SK-N-SH treated with all-trans-retinoic acid at 6 μM for 48 hours (cell line): ENCODE data around the gene GABRR3.

Experiments
- ATAC-seq: fragments of 200-7000 bp; cut with Tn5 transposase; 3 replicates; pipeline ENCODE4 v1.9.1; 2020; ENCODE audit warnings: mild to moderate bottlenecking, moderate library complexity
- ARNTL ChIP-seq: fragments of 450-650 bp; formaldehyde crosslinking; IDR thresholded peaks from 2 replicates; pipeline ENCODE4 v1.5.0; 2020; ENCODE audit warnings: low read depth, mild to moderate bottlenecking, moderate library complexity, borderline replicate concordance
- BACH2 ChIP-seq: fragments of 250-450 bp; sonication (Bioruptor Pico); IDR thresholded peaks from 2 replicates; pipeline ENCODE4 v1.9.0; 2021; ENCODE audit warnings: mild to moderate bottlenecking, borderline replicate concordance
- CREB5 ChIP-seq: fragments of 250-450 bp; sonication (Bioruptor Pico); IDR thresholded peaks from 2 replicates; pipeline ENCODE4 v1.5.1; 2020; ENCODE audit warnings: low read depth, mild to moderate bottlenecking, moderate library complexity
- CSDC2 ChIP-seq: fragments of 250-450 bp; sonication (Bioruptor Pico); IDR thresholded peaks from 2 replicates; pipeline ENCODE4 v1.5.0; 2020; ENCODE audit warnings: mild to moderate bottlenecking, moderate library complexity
- CSRNP3 ChIP-seq: fragments of 250-450 bp; sonication (Bioruptor Pico); IDR thresholded peaks from 2 replicates; pipeline ENCODE4 v1.5.1; 2021; ENCODE audit warnings: mild to moderate bottlenecking, moderate library complexity
- ESRRG ChIP-seq: fragments of 250-450 bp; sonication (Bioruptor Pico); IDR thresholded peaks from 2 replicates; pipeline ENCODE4 v1.6.1; 2021; ENCODE audit warnings: mild to moderate bottlenecking
- GLIS3 ChIP-seq: fragments of 250-450 bp; sonication (Bioruptor Pico); IDR thresholded peaks from 2 replicates; pipeline ENCODE4 v1.5.0; 2020; ENCODE audit warnings: mild to moderate bottlenecking, moderate library complexity
- ISL1 ChIP-seq: fragments of 250-450 bp; sonication (Bioruptor Pico); IDR thresholded peaks from 2 replicates; pipeline ENCODE4 v2.1.2; 2022; ENCODE audit warnings: mild to moderate bottlenecking, moderate library complexity
- OSR1 ChIP-seq: fragments of 250-450 bp; sonication (Bioruptor Pico); IDR thresholded peaks from 2 replicates; pipeline ENCODE4 v1.8.0; 2022; ENCODE audit warnings: moderate library complexity, mild to moderate bottlenecking, inconsistent platforms
- PATZ1 ChIP-seq: fragments of 250-450 bp; sonication (Bioruptor Pico); IDR thresholded peaks from 2 replicates; pipeline ENCODE4 v1.8.0; 2020; ENCODE audit warnings: mild to moderate bottlenecking, moderate library complexity, borderline replicate concordance
- PPARA ChIP-seq: fragments of 250-450 bp; sonication (Bioruptor Pico); IDR thresholded peaks from 2 replicates; pipeline ENCODE4 v1.5.0; 2020; ENCODE audit warnings: mild to moderate bottlenecking, borderline replicate concordance
- RARB ChIP-seq: fragments of 250-450 bp; sonication (Bioruptor Pico); IDR thresholded peaks from 2 replicates; pipeline ENCODE4 v1.8.0; 2021; ENCODE audit warnings: mild to moderate bottlenecking, moderate library complexity
- SNAI2 ChIP-seq: fragments of 250-450 bp; sonication (Bioruptor Pico); IDR thresholded peaks from 2 replicates; pipeline ENCODE4 v1.5.0; 2020; ENCODE audit warnings: mild to moderate bottlenecking, moderate library complexity
- TCF4 ChIP-seq: fragments of 250-450 bp; sonication (Bioruptor Pico); IDR thresholded peaks from 2 replicates; pipeline ENCODE4 v1.8.0; 2021; ENCODE audit warnings: mild to moderate bottlenecking, moderate library complexity, borderline replicate concordance
- TOX ChIP-seq: fragments of 250-450 bp; sonication (Bioruptor Pico); IDR thresholded peaks from 2 replicates; pipeline ENCODE4 v1.8.0; 2021; ENCODE audit warnings: mild to moderate bottlenecking, moderate library complexity, borderline replicate concordance
- TSHZ2 ChIP-seq: fragments of 250-450 bp; sonication (Bioruptor Pico); IDR thresholded peaks from 2 replicates; pipeline ENCODE4 v1.5.0; 2020; ENCODE audit warnings: mild to moderate bottlenecking, moderate library complexity
- ZC3H10 ChIP-seq: fragments of 250-450 bp; sonication (Bioruptor Pico); IDR thresholded peaks from 2 replicates; pipeline ENCODE4 v1.5.1; 2021; ENCODE audit warnings: mild to moderate bottlenecking, moderate library complexity
- ZNF565 ChIP-seq: fragments of 450-650 bp; formaldehyde crosslinking; conservative IDR thresholded peaks from 2 replicates; pipeline ENCODE4 v1.5.0; 2020; ENCODE audit warnings: low read depth, mild to moderate bottlenecking, moderate library complexity
- ZNF70 ChIP-seq: fragments of 450-650 bp; formaldehyde crosslinking; IDR thresholded peaks from 2 replicates; pipeline ENCODE4 v1.5.0; 2020; ENCODE audit warnings: mild to moderate bottlenecking, moderate library complexity
- ZNF8 ChIP-seq: fragments of 450-650 bp; formaldehyde crosslinking; IDR thresholded peaks from 2 replicates; pipeline ENCODE4 v1.5.0; 2020; ENCODE audit warnings: mild to moderate bottlenecking, moderate library complexity
- TF ChIP-seq, protein P1 (sequence below): fragments of 250-450 bp; sonication (Bioruptor Pico); IDR thresholded peaks from 2 replicates; pipeline ENCODE4 v1.8.0; 2021; ENCODE audit warnings: low read depth, mild to moderate bottlenecking, moderate library complexity, borderline replicate concordance

Gene GABRR3

GRCh38 chr3:97970956-97971620 is 64.0 kb downstream of the GABRR3 start:
- ATAC-seq: no peak
- TF ChIP-seq TSHZ2 (CRISPR knock-in tag) (no peak), BACH2 (no peak), CREB5 (CRISPR knock-in tag) (no peak), OSR1 (no peak), ISL1 (no peak), PATZ1 (CRISPR knock-in tag) (no peak), RARB (CRISPR knock-in tag) (no peak), PPARA (no peak), ZNF565 (no peak), CSDC2 (CRISPR knock-in tag) (no peak), ESRRG (no peak), ZC3H10 (CRISPR knock-in tag) (no peak), TCF4 (no peak), CSRNP3 (no peak), ZNF70 (CRISPR knock-in tag) (no peak), SNAI2 (CRISPR knock-in tag) (no peak), GLIS3 (CRISPR knock-in tag) (no peak), TOX (no peak), ARNTL (no peak)

GRCh38 chr3:97970156-97970555 is 65.0 kb downstream of the GABRR3 start:
- no peak for TF ChIP-seq TCF4
- no peak for TF ChIP-seq ISL1
- TF ChIP-seq SNAI2 (CRISPR knock-in tag): no peak
- TF ChIP-seq ESRRG: no peak
- TF ChIP-seq ZNF8 (CRISPR knock-in tag): no peak
- TF ChIP-seq ARNTL: no peak
- TF ChIP-seq GLIS3 (CRISPR knock-in tag): no peak
- TF ChIP-seq TOX: no peak
- TF ChIP-seq ZNF70 (CRISPR knock-in tag): no peak
- no peak for TF ChIP-seq RARB (CRISPR knock-in tag)
- TF ChIP-seq, protein P1, sequence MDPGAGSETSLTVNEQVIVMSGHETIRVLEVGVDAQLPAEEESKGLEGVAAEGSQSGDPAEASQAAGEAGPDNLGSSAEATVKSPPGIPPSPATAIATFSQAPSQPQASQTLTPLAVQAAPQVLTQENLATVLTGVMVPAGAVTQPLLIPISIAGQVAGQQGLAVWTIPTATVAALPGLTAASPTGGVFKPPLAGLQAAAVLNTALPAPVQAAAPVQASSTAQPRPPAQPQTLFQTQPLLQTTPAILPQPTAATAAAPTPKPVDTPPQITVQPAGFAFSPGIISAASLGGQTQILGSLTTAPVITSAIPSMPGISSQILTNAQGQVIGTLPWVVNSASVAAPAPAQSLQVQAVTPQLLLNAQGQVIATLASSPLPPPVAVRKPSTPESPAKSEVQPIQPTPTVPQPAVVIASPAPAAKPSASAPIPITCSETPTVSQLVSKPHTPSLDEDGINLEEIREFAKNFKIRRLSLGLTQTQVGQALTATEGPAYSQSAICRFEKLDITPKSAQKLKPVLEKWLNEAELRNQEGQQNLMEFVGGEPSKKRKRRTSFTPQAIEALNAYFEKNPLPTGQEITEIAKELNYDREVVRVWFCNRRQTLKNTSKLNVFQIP: no peak
- TF ChIP-seq OSR1: no peak
- no peak for TF ChIP-seq PPARA
- no peak for TF ChIP-seq PATZ1 (CRISPR knock-in tag)
- TF ChIP-seq TSHZ2 (CRISPR knock-in tag): no peak
- TF ChIP-seq BACH2: no peak
- no peak for ATAC-seq
